Urinary bladder (tissue), 4 donors: ENCODE data around the gene DEGS2. TPM values are rescaled to one million over a fixed set of nuclear protein-coding genes. Genes with fewer than 3 reads are reported as not detected.

Experiments used
- DNase-seq: peaks from one replicate; pipeline ENCODE4 v3.0.0-alpha.2; 2015; ENCODE audit errors: extremely low spot score
- H3K27ac ChIP-seq: one replicate; pipeline ENCODE4 v1.5.1; 2013; ENCODE audit warnings: low read depth, mild to moderate bottlenecking, moderate library complexity
- H3K36me3 ChIP-seq: one replicate; pipeline ENCODE4 v1.6.1; 2013; ENCODE audit warnings: mild to moderate bottlenecking, moderate library complexity; ENCODE audit not compliant: insufficient read depth
- H3K4me1 ChIP-seq: one replicate; pipeline ENCODE4 v1.6.1; 2013; ENCODE audit warnings: mild to moderate bottlenecking, moderate library complexity; ENCODE audit not compliant: insufficient read depth
- H3K4me3 ChIP-seq: one replicate; pipeline ENCODE4 v1.5.1; 2013; ENCODE audit warnings: low read depth, low read length
- WGBS: extraction: QIAGEN DNeasy Blood & Tissue Kit; methylation state at CpG from one replicate; pipeline ENCODE4 v1.1.7; 2013; 5-methylcytosine and 5-hydroxymethylcytosine counted together
- polyA plus RNA-seq: library from polyadenylated mRNA; stranded (reverse); fragments of 200-250 nt; gene quantifications from one replicate; pipeline ENCODE4 v1.2.3, GENCODE V29; 2013
- total RNA-seq: library from RNA; depleted of rRNA; stranded (reverse); fragments of >200 nt; gene quantifications from one replicate; pipeline ENCODE4 v1.2.3, GENCODE V29; 2014
- donor health status: healthy with polysubstance abuse.
- donor health status: healthy.

Gene DEGS2
- total and polyA plus RNA-seq, 2 donors = 6.2 to 6.5 TPM

- 76% methylated on average over 12 of the region's 12 CpGs for WGBS
- DNase-seq = no peak
- Histone ChIP-seq H3K27ac (no peak overlapping the region), H3K36me3 (no peaks in the 10 kb centered on the region), H3K4me1 (no peaks in the 10 kb centered on the region), H3K4me3 (no peak overlapping the region)
These were observed 30.8 kb downstream of the DEGS2 start for GRCh38 chr14:100128688-100129087.

- Histone ChIP-seq H3K27ac (no peak overlapping the region), H3K4me1 (no peaks in the 10 kb centered on the region), H3K4me3 (no peak overlapping the region), H3K36me3 (no peaks in the 10 kb centered on the region)
- no peak for DNase-seq
- WGBS = 94% methylated on average over 12 of the region's 12 CpGs
These were observed 31.5 kb downstream of the DEGS2 start for GRCh38 chr14:100127853-100128455.

GRCh38 chr14:100126401-100126800 lies 33.0 kb downstream of the DEGS2 start:
- Histone ChIP-seq H3K4me3 (no peak overlapping the region), H3K36me3 (no peaks in the 10 kb centered on the region), H3K4me1 (no peaks in the 10 kb centered on the region), H3K27ac (no peak overlapping the region)
- no peak for DNase-seq
- 93% methylated on average over 13 of the region's 13 CpGs for WGBS

GRCh38 chr14:100124551-100125088 lies 34.8 kb downstream of the DEGS2 start:
- WGBS = 91% methylated on average over 20 of the region's 20 CpGs
- Histone ChIP-seq H3K4me3 (no peak overlapping the region), H3K4me1 (no peaks in the 10 kb centered on the region), H3K36me3 (no peaks in the 10 kb centered on the region), H3K27ac (no peak overlapping the region)
- no peak for DNase-seq

- WGBS = 98% methylated on average over 10 of the region's 10 CpGs
- DNase-seq = no peak
- Histone ChIP-seq H3K27ac (no peak overlapping the region), H3K36me3 (no peaks in the 10 kb centered on the region), H3K4me1 (no peaks in the 10 kb centered on the region), H3K4me3 (no peak overlapping the region)
These were observed 35.8 kb downstream of the DEGS2 start for GRCh38 chr14:100123618-100124017.

GRCh38 chr14:100122481-100123223 lies 36.8 kb downstream of the DEGS2 start:
- no peak for DNase-seq
- Histone ChIP-seq H3K27ac (no peak overlapping the region), H3K36me3 (no peaks in the 10 kb centered on the region), H3K4me3 (no peak overlapping the region), H3K4me1 (no peaks in the 10 kb centered on the region)
- WGBS = 81% methylated on average over 8 of the region's 8 CpGs

- no peak overlapping the region for H3K27ac ChIP-seq
- no peak overlapping the region for H3K4me3 ChIP-seq
- H3K4me1 ChIP-seq = no peaks in the 10 kb centered on the region
- WGBS = 93% methylated on average over 14 of the region's 14 CpGs
- no peak for DNase-seq
- no peaks in the 10 kb centered on the region for H3K36me3 ChIP-seq
These were observed 37.6 kb downstream of the DEGS2 start for GRCh38 chr14:100121643-100122480.

GRCh38 chr14:100120522-100121269 lies 38.7 kb downstream of the DEGS2 start:
- H3K36me3 ChIP-seq = no peaks in the 10 kb centered on the region
- H3K4me3 ChIP-seq = no peak overlapping the region
- H3K27ac ChIP-seq = no peak overlapping the region
- 96% methylated on average over 18 of the region's 18 CpGs for WGBS
- DNase-seq = no peak
- H3K4me1 ChIP-seq = no peaks in the 10 kb centered on the region

- Histone ChIP-seq H3K4me3 (no peak overlapping the region), H3K27ac (no peak overlapping the region), H3K4me1 (no peaks in the 10 kb centered on the region), H3K36me3 (no peaks in the 10 kb centered on the region)
- WGBS = 94% methylated on average over 8 of the region's 8 CpGs
- DNase-seq = no peak
These were observed 40.2 kb downstream of the DEGS2 start for GRCh38 chr14:100119251-100119650.

GRCh38 chr14:100118396-100119011 lies 40.9 kb downstream of the DEGS2 start:
- no peak overlapping the region for H3K27ac ChIP-seq
- no peaks in the 10 kb centered on the region for H3K36me3 ChIP-seq
- H3K4me1 ChIP-seq = no peaks in the 10 kb centered on the region
- 81% methylated on average over 7 of the region's 7 CpGs for WGBS
- H3K4me3 ChIP-seq = no peak overlapping the region
- DNase-seq = no peak

GRCh38 chr14:100117633-100118395 lies 41.6 kb downstream of the DEGS2 start:
- DNase-seq = no peak
- Histone ChIP-seq H3K36me3 (no peaks in the 10 kb centered on the region), H3K4me3 (no peak overlapping the region), H3K4me1 (no peaks in the 10 kb centered on the region), H3K27ac (no peak overlapping the region)
- 93% methylated on average over 14 of the region's 14 CpGs for WGBS

GRCh38 chr14:100117026-100117425 lies 42.4 kb downstream of the DEGS2 start:
- Histone ChIP-seq H3K4me1 (no peaks in the 10 kb centered on the region), H3K4me3 (no peak overlapping the region), H3K36me3 (no peaks in the 10 kb centered on the region), H3K27ac (no peak overlapping the region)
- DNase-seq = no peak
- 92% methylated on average over 10 of the region's 10 CpGs for WGBS
